ENCODE results near the gene RTL1.
A peak's percentile ranks its signal among the peaks of the same experiment; 100 is the strongest.

The RTL1 gene

GRCh38 chr14:100898465-100898864 is 5.1 kb downstream of the RTL1 start:
- DNase-seq, result no peak

- DNase-seq, result no peak
Measured at GRCh38 chr14:100896369-100897060, 7.0 kb downstream of the RTL1 start.

- DNase-seq, result no peak
Measured at GRCh38 chr14:100895411-100895810, 8.1 kb downstream of the RTL1 start.

GRCh38 chr14:100894416-100894815 is 9.1 kb downstream of the RTL1 start:
- no peak for DNase-seq

- no peak for DNase-seq
Measured at GRCh38 chr14:100893760-100894159, 9.8 kb downstream of the RTL1 start.

GRCh38 chr14:100893228-100893601 is 10.3 kb downstream of the RTL1 start:
- DNase-seq, result peak; percentile 74

- DNase-seq, result no peak
Measured at GRCh38 chr14:100892496-100893227, 10.9 kb downstream of the RTL1 start.

GRCh38 chr14:100891501-100892445 is 11.7 kb downstream of the RTL1 start:
- DNase-seq, result no peak

- no peak for DNase-seq
Measured at GRCh38 chr14:100891051-100891450, 12.5 kb downstream of the RTL1 start.

GRCh38 chr14:100890061-100890850 is 13.3 kb downstream of the RTL1 start:
- no peak for DNase-seq

GRCh38 chr14:100889641-100890040 is 13.9 kb downstream of the RTL1 start:
- DNase-seq, result no peak

- DNase-seq, result no peak
Measured at GRCh38 chr14:100888789-100889315, 14.7 kb downstream of the RTL1 start.

- no peak for DNase-seq
Measured at GRCh38 chr14:100887728-100888335, 15.7 kb downstream of the RTL1 start.

GRCh38 chr14:100885617-100886016 is 17.9 kb downstream of the RTL1 start:
- no peak for DNase-seq

GRCh38 chr14:100885196-100885595 is 18.3 kb downstream of the RTL1 start:
- no peak for DNase-seq

GRCh38 chr14:100884456-100884855 is 19.1 kb downstream of the RTL1 start:
- DNase-seq, result no peak

- DNase-seq, result no peak
Measured at GRCh38 chr14:100883789-100884101, 19.8 kb downstream of the RTL1 start.

GRCh38 chr14:100882991-100883788 is 20.3 kb downstream of the RTL1 start:
- no peak for DNase-seq

GRCh38 chr14:100882026-100882967 is 21.2 kb downstream of the RTL1 start:
- DNase-seq, result no peak

Data from NCI-H510A treated with DMSO at 0.1 percent for 48 hours (cell line).